ENCODE measurements around the gene VSTM2L. TPM values are rescaled to one million over a fixed set of nuclear protein-coding genes. Genes with fewer than 3 reads are reported as not detected.
A peak's percentile ranks its signal among the peaks of the same experiment; 100 is the strongest.
"Not testable (repeated sequence)": the region's sequence is repeated elsewhere in the genome, so short reads cannot be mapped to it uniquely, and the experiment has no call there.

The VSTM2L gene
- total and polyA plus RNA-seq, 2 of the 4 experiments (the other 2 are of a cell fraction): 0.18 to 0.19 TPM

- dilution Hi-C loops (cut with HindIII; ENCODE audit: low sequenced_read_pairs, unreplicated experiment); H2BK15ac ChIP-seq (ENCODE audit: low read depth, low read length); H3K9ac ChIP-seq (ENCODE audit: low read depth, low read length); H4K91ac ChIP-seq (ENCODE audit: insufficient read depth, low read depth, low read length); H3K56ac ChIP-seq (ENCODE audit: extremely low read depth, insufficient read depth, low read length); H3K4me3 ChIP-seq (ENCODE audit: insufficient read depth, low read depth, low read length); H3K27ac ChIP-seq (ENCODE audit: insufficient read depth, low read length); H3K79me1 ChIP-seq (ENCODE audit: low read depth in 1 of 2, low read length in 2 of 2); DNase-seq; intact Hi-C loops (cut with micrococcal nuclease); H3K4ac ChIP-seq (ENCODE audit: low read depth, low read length); BruUV-seq (replicated peaks); CTCF ChIA-PET; H3K18ac ChIP-seq (ENCODE audit: low read depth, low read length); POLR2A ChIA-PET (ENCODE audit: unreplicated experiment); H3K23ac ChIP-seq (ENCODE audit: low read depth, low read length); H4K20me1 ChIP-seq (ENCODE audit: insufficient read depth, low read length); H2BK120ac ChIP-seq (ENCODE audit: low read depth, low read length); H2BK20ac ChIP-seq (ENCODE audit: low read depth, low read length); H3K4me1 ChIP-seq (ENCODE audit: control insufficient read depth, insufficient read depth, low read length); H3K14ac ChIP-seq (replicated peaks; ENCODE audit: low read depth, low read length); H3K4me2 ChIP-seq (ENCODE audit: low read depth, low read length); H4K5ac ChIP-seq (ENCODE audit: low read depth, low read length); H3K9me3 ChIP-seq (ENCODE audit: control insufficient read depth, insufficient read depth, low read length); H2AK5ac ChIP-seq (ENCODE audit: low read depth, low read length); H2BK5ac ChIP-seq (ENCODE audit: low read depth, low read length, poor library complexity, severe bottlenecking); ATAC-seq (ENCODE audit: low read depth); H2AK9ac ChIP-seq (replicated peaks; ENCODE audit: low read depth, low read length, poor library complexity); in situ Hi-C loops (cut with MboI; ENCODE audit: low sequenced_read_pairs); H4K8ac ChIP-seq (ENCODE audit: low read depth in 2 of 2, low read length in 2 of 2); H2AFZ ChIP-seq (replicated peaks; ENCODE audit: low read length, poor library complexity); H3K27me3 ChIP-seq (ENCODE audit: control insufficient read depth, insufficient read depth, low read length): not testable (repeated sequence)
- H3K36me3 ChIP-seq (ENCODE audit: control insufficient read depth, insufficient read depth, low read length): peaks cover 10% of the 10 kb centered on the region
- 0 out of 2 replicates have a peak, but pooled peaks cover 16% of the 10 kb centered on the region for H3K9me1 ChIP-seq (ENCODE audit: insufficient read depth, low read length)
- 86% methylated on average over 1 of the region's 5 CpGs; no CpG with 5 or more reads in 1 of the 2 experiments for WGBS, 2 experiments (ENCODE audit: extremely low coverage in 2 of 2, insufficient read length in 1 of 2)
- peak; percentile 62 for TF ChIP-seq MAFK (IDR thresholded peaks at IDR 0.05; ENCODE audit: low read depth, low read length)
Measured at GRCh38 chr20:37856034-37856433, 46.9 kb upstream of the VSTM2L start.
